K562 (cell line): ENCODE data around the gene TRIM4. TPM values are rescaled to one million over a fixed set of nuclear protein-coding genes. Genes with fewer than 3 reads are reported as not detected.

Experiments
- polyA plus RNA-seq, 8 experiments: library from polyadenylated mRNA; depleted of rRNA in 4 of 8; stranded (reverse) in 5 of 8; unstranded in 3 of 8; fragments of >200 nt; fragmentation: Nextera tagmentation in 2 of 8; fragmentation: Illumina TruSeq in 1 of 8; extraction: Ambion mirVana in 2 of 8; extraction: Trizol in 1 of 8; gene quantifications; 2 replicates each; pipeline versions ENCODE4 v1.2.1 to v1.2.3, GENCODE V29; 2011 to 2014; ENCODE audit warnings: inconsistent platforms in 1 of 8, missing spikeins in 1 of 8
- small RNA-seq: library from RNA; depleted of rRNA; stranded (forward); fragments of <200 nt; gene quantifications from one replicate; pipeline ENCODE3, GENCODE V24; 2014
- total RNA-seq, 7 experiments: library from RNA; depleted of rRNA in 6 of 7; stranded (reverse); fragments of >200 nt in 6 of 7; fragmentation: Illumina TruSeq in 2 of 7; extraction: Trizol in 2 of 7; gene quantifications; 2 replicates each; pipeline versions ENCODE4 v1.2.1 to v1.2.3, GENCODE V29; 2011 to 2021; ENCODE audit warnings: low replicate concordance in 1 of 7

The TRIM4 gene
- total and polyA plus RNA-seq, 9 of the 15 experiments (the other 6 are each of a cell fraction or from before 2014, with no cell fraction given): 6.2 to 28.3 (median 22.4) TPM

Small RNAs within 50 kb of the gene (small RNA-seq; reads per million reads assigned to genes)
- gene AC011904.1 (not detected), gene CYP3A52P (not detected), gene RF00019 (not detected), gene RF00561 (not detected)

Other genes starting within 250 kb of the TRIM4 start
Only the 7 nearest of the 19 such genes appear.
- not detected in 2 replicates for gene CYP3A4, start 135.3 kb downstream of the TRIM4 start, total RNA-seq (2014; rRNA removed)
- not detected in 2 replicates for gene CYP3A4, start 135.3 kb downstream of the TRIM4 start, total RNA-seq (2014; rRNA removed; fragmentation: Illumina TruSeq; extraction: Trizol)
- gene CYP3A4, start 135.3 kb downstream of the TRIM4 start, total RNA-seq (2015; rRNA removed; fragmentation: Illumina TruSeq; extraction: Trizol): not detected in 2 replicates
- gene CYP3A4, start 135.3 kb downstream of the TRIM4 start, total RNA-seq (2021): 0.07 and 0.18 TPM in 2 replicates
- not detected in 2 replicates for gene CYP3A4, start 135.3 kb downstream of the TRIM4 start, polyA plus RNA-seq (2011; rRNA removed)
- gene CYP3A4, start 135.3 kb downstream of the TRIM4 start, polyA plus RNA-seq (2014; fragmentation: Illumina TruSeq; extraction: Trizol): not detected in 2 replicates
- gene CYP3A4, start 135.3 kb downstream of the TRIM4 start, polyA plus RNA-seq (2014; fragmentation: Nextera tagmentation; extraction: Ambion mirVana): under 1 TPM in 1 of 2 experiments, not detected in 1; 0.08 TPM
- gene CYP3A4, start 135.3 kb downstream of the TRIM4 start, polyA plus RNA-seq (2014; rRNA removed): not detected in 2 replicates
- not detected in 2 replicates for gene CYP3A43, start 91.5 kb downstream of the TRIM4 start, total RNA-seq (2014; rRNA removed)
- not detected in 2 replicates for gene CYP3A43, start 91.5 kb downstream of the TRIM4 start, total RNA-seq (2014; rRNA removed; fragmentation: Illumina TruSeq; extraction: Trizol)
- gene CYP3A43, start 91.5 kb downstream of the TRIM4 start, total RNA-seq (2015; rRNA removed; fragmentation: Illumina TruSeq; extraction: Trizol): not detected in 2 replicates
- not detected in 2 replicates for gene CYP3A43, start 91.5 kb downstream of the TRIM4 start, total RNA-seq (2021)
- 0.05 TPM in 1 of 2 replicates, not detected in the other for gene CYP3A43, start 91.5 kb downstream of the TRIM4 start, polyA plus RNA-seq (2011; rRNA removed)
- gene CYP3A43, start 91.5 kb downstream of the TRIM4 start, polyA plus RNA-seq (2014; fragmentation: Illumina TruSeq; extraction: Trizol): not detected in 2 replicates
- gene CYP3A43, start 91.5 kb downstream of the TRIM4 start, polyA plus RNA-seq (2014; fragmentation: Nextera tagmentation; extraction: Ambion mirVana): not detected
- not detected in 2 replicates for gene CYP3A43, start 91.5 kb downstream of the TRIM4 start, polyA plus RNA-seq (2014; rRNA removed)
- 0.27 TPM in 1 of 2 replicates, not detected in the other for gene OR2AE1, start 42.5 kb downstream of the TRIM4 start, total RNA-seq (2014; rRNA removed)
- gene OR2AE1, start 42.5 kb downstream of the TRIM4 start, total RNA-seq (2014; rRNA removed; fragmentation: Illumina TruSeq; extraction: Trizol): not detected in 2 replicates
- gene OR2AE1, start 42.5 kb downstream of the TRIM4 start, total RNA-seq (2015; rRNA removed; fragmentation: Illumina TruSeq; extraction: Trizol): not detected in 2 replicates
- not detected in 2 replicates for gene OR2AE1, start 42.5 kb downstream of the TRIM4 start, total RNA-seq (2021)
- not detected in 2 replicates for gene OR2AE1, start 42.5 kb downstream of the TRIM4 start, polyA plus RNA-seq (2011; rRNA removed)
- gene OR2AE1, start 42.5 kb downstream of the TRIM4 start, polyA plus RNA-seq (2014; fragmentation: Illumina TruSeq; extraction: Trizol): not detected in 2 replicates
- not detected for gene OR2AE1, start 42.5 kb downstream of the TRIM4 start, polyA plus RNA-seq (2014; fragmentation: Nextera tagmentation; extraction: Ambion mirVana)
- not detected in 2 replicates for gene OR2AE1, start 42.5 kb downstream of the TRIM4 start, polyA plus RNA-seq (2014; rRNA removed)
- 0.20 and 0.27 TPM in 2 replicates for gene GJC3, start 10.1 kb upstream of the TRIM4 start, total RNA-seq (2014; rRNA removed)
- gene GJC3, start 10.1 kb upstream of the TRIM4 start, total RNA-seq (2014; rRNA removed; fragmentation: Illumina TruSeq; extraction: Trizol): 0.25 TPM in 1 of 2 replicates, not detected in the other
- gene GJC3, start 10.1 kb upstream of the TRIM4 start, total RNA-seq (2015; rRNA removed; fragmentation: Illumina TruSeq; extraction: Trizol): 0.19 and 0.29 TPM in 2 replicates
- gene GJC3, start 10.1 kb upstream of the TRIM4 start, total RNA-seq (2021): 0.16 and 0.29 TPM in 2 replicates
- 0.20 and 0.22 TPM in 2 replicates for gene GJC3, start 10.1 kb upstream of the TRIM4 start, polyA plus RNA-seq (2011; rRNA removed)
- gene GJC3, start 10.1 kb upstream of the TRIM4 start, polyA plus RNA-seq (2014; fragmentation: Illumina TruSeq; extraction: Trizol): 0.14 and 0.37 TPM in 2 replicates
- gene GJC3, start 10.1 kb upstream of the TRIM4 start, polyA plus RNA-seq (2014; fragmentation: Nextera tagmentation; extraction: Ambion mirVana): under 1 TPM in 1 of 2 experiments, not detected in 1; 0.10 TPM
- 0.08 and 0.45 TPM in 2 replicates for gene GJC3, start 10.1 kb upstream of the TRIM4 start, polyA plus RNA-seq (2014; rRNA removed)
- gene AZGP1, start 56.5 kb upstream of the TRIM4 start, total RNA-seq (2014; rRNA removed): 0.18 TPM in 1 of 2 replicates, not detected in the other
- gene AZGP1, start 56.5 kb upstream of the TRIM4 start, total RNA-seq (2014; rRNA removed; fragmentation: Illumina TruSeq; extraction: Trizol): not detected in 2 replicates
- gene AZGP1, start 56.5 kb upstream of the TRIM4 start, total RNA-seq (2015; rRNA removed; fragmentation: Illumina TruSeq; extraction: Trizol): not detected in 2 replicates
- gene AZGP1, start 56.5 kb upstream of the TRIM4 start, total RNA-seq (2021): 0.53 and 0.54 TPM in 2 replicates
- gene AZGP1, start 56.5 kb upstream of the TRIM4 start, polyA plus RNA-seq (2011; rRNA removed): not detected in 2 replicates
- gene AZGP1, start 56.5 kb upstream of the TRIM4 start, polyA plus RNA-seq (2014; fragmentation: Illumina TruSeq; extraction: Trizol): not detected in 2 replicates
- not detected for gene AZGP1, start 56.5 kb upstream of the TRIM4 start, polyA plus RNA-seq (2014; fragmentation: Nextera tagmentation; extraction: Ambion mirVana)
- gene AZGP1, start 56.5 kb upstream of the TRIM4 start, polyA plus RNA-seq (2014; rRNA removed): not detected in 2 replicates
- gene ZKSCAN1, start 96.1 kb upstream of the TRIM4 start, total RNA-seq (2014; rRNA removed): 15.5 and 19.4 TPM in 2 replicates
- 32.1 and 36.1 TPM in 2 replicates for gene ZKSCAN1, start 96.1 kb upstream of the TRIM4 start, total RNA-seq (2014; rRNA removed; fragmentation: Illumina TruSeq; extraction: Trizol)
- 22.5 and 23.2 TPM in 2 replicates for gene ZKSCAN1, start 96.1 kb upstream of the TRIM4 start, total RNA-seq (2015; rRNA removed; fragmentation: Illumina TruSeq; extraction: Trizol)
- 42.9 and 43.0 TPM in 2 replicates for gene ZKSCAN1, start 96.1 kb upstream of the TRIM4 start, total RNA-seq (2021)
- 28.3 and 34.6 TPM in 2 replicates for gene ZKSCAN1, start 96.1 kb upstream of the TRIM4 start, polyA plus RNA-seq (2011; rRNA removed)
- gene ZKSCAN1, start 96.1 kb upstream of the TRIM4 start, polyA plus RNA-seq (2014; fragmentation: Illumina TruSeq; extraction: Trizol): 23.8 and 27.3 TPM in 2 replicates
- 1 to 10 TPM; 5.3 to 6.8 TPM for gene ZKSCAN1, start 96.1 kb upstream of the TRIM4 start, polyA plus RNA-seq (2014; fragmentation: Nextera tagmentation; extraction: Ambion mirVana)
- gene ZKSCAN1, start 96.1 kb upstream of the TRIM4 start, polyA plus RNA-seq (2014; rRNA removed): 19.8 and 20.9 TPM in 2 replicates
- 13.8 and 14.0 TPM in 2 replicates for gene ZSCAN21, start 130.2 kb upstream of the TRIM4 start, total RNA-seq (2014; rRNA removed)
- gene ZSCAN21, start 130.2 kb upstream of the TRIM4 start, total RNA-seq (2014; rRNA removed; fragmentation: Illumina TruSeq; extraction: Trizol): 13.2 and 14.1 TPM in 2 replicates
- 11.6 and 12.2 TPM in 2 replicates for gene ZSCAN21, start 130.2 kb upstream of the TRIM4 start, total RNA-seq (2015; rRNA removed; fragmentation: Illumina TruSeq; extraction: Trizol)
- gene ZSCAN21, start 130.2 kb upstream of the TRIM4 start, total RNA-seq (2021): 12.7 and 13.8 TPM in 2 replicates
- gene ZSCAN21, start 130.2 kb upstream of the TRIM4 start, polyA plus RNA-seq (2011; rRNA removed): 9.5 and 13.4 TPM in 2 replicates
- gene ZSCAN21, start 130.2 kb upstream of the TRIM4 start, polyA plus RNA-seq (2014; fragmentation: Illumina TruSeq; extraction: Trizol): 13.5 and 15.5 TPM in 2 replicates
- 1 to 10 TPM; 5.9 to 6.9 TPM for gene ZSCAN21, start 130.2 kb upstream of the TRIM4 start, polyA plus RNA-seq (2014; fragmentation: Nextera tagmentation; extraction: Ambion mirVana)
- gene ZSCAN21, start 130.2 kb upstream of the TRIM4 start, polyA plus RNA-seq (2014; rRNA removed): 11.6 and 11.8 TPM in 2 replicates